Activated CD4-positive, alpha-beta T cell treated with anti-CD3 and anti-CD28 coated beads, Interleukin-10, Interleukin-2, amounts not matched to agents 100 ng/mL and 50 ng/mL, durations not matched to agents 16 hours and 8 hours (primary cell): ENCODE measurements around the gene ARL14EP.
A peak's percentile ranks its signal among the peaks of the same experiment; 100 is the strongest.

Experiments used
- DNase-seq: peaks from one replicate; pipeline ENCODE4 v3.0.0-alpha.2; 2020

Gene ARL14EP

DNA sequence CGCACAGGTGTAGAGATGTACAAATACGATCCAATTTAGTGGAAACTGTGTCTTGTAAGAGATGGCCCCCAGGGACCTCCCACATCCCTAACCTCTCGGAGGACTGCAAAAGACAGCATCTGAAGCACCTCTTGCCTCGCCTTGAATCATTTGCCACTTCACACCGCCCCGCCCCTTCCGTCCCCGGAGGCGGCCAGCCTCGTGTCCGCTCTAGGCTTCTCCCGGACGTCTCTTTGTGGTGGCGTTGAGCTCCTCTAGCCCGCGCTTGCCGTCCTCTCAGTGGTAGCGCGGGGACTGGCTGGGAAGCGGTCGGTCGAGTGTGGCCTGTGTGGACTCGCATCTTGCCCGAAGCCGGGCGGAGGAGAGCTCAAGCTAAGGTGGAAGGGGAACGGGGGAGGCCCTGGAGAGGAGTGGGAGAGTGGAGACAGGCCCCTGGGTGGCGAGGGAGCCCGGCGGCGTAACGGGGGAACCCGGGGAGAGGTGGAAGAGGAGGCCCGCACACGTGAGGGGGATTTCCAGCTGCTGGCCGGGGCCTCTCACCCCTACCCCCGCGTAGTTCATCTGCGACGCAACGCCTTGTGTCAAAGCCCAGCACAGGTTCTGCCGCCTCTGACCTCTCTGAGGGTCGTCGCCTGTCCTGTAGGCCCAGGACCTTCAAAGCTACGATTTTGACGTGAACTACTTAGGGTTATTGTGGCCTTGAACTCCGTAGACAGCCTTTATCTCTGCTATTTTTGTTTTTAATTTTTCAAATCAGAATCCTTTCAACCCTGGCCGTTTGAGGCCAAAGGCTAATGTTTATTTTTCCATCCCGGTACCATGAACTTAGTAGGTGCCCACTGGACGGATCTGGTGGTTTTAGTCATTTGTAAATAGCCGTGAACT lies at the start of gene ARL14EP:
Gene ARL14EP, plus strand, starts transcription at position 279 of the 885 bp plus-strand sequence. CDS start 7,845 bp downstream, outside the sequence.
- DNase-seq = peak; percentile 95

- DNase-seq = no peak
Observed at GRCh38 chr11:30277176-30277575, 45.7 kb upstream of the ARL14EP start.

DNA sequence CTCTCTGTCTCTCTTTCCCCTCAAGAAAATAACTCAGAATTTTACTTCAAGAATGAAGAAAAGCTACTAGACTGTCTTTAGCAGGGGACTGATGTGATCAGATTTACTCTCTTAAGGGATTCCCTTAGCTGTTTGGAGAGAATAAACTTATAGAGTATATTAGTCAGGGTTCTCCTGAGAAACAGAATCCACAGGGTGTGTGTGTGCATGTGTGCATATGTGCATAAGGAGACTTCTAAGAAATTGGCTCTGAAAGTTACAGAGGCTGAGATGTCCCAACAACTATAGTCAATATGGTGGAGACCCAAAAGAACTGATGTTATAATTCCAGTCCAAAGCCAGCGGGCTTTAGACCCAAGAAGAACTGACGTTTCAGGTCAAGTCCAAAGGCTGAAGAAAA lies 43.1 kb upstream of the ARL14EP start:
- no peak for DNase-seq

GRCh38 chr11:30281476-30282288 lies 41.2 kb upstream of the ARL14EP start:
- no peak for DNase-seq

- peak; percentile 51 for DNase-seq
Observed at GRCh38 chr11:30282289-30282631, 40.6 kb upstream of the ARL14EP start.

- DNase-seq = no peak
Observed at GRCh38 chr11:30284836-30285235, 38.1 kb upstream of the ARL14EP start.

DNA sequence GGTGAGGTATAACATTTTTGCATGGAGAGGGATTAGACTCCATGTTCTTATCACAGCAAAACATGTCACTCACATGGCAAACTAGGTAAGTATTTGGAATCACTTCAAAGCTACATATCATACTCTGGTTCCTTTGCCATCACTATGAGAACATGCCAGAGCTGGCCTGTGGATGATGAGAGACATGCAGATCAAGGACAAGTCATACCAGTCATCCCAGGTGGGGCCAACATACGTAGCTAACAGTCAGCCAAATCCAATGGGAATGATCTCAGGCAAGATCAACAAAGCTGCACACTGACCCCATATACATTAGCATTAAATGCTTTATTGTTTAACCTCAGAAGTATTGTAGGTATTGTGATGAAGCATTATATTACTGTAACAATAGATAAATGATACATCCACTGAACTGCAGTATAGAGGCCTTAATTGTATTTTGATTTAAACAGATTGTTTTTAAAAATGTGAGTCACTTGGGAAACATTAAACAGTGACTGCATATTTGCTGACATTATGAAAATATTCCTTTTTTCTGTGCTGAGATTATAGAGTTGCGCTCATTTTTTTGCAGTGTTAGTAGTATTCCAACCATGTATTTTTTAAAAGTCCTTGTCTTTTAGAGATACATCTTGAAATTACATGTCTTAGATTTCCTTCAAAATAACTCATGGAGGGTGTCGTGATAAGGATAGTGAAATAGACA lies 37.3 kb upstream of the ARL14EP start:
- DNase-seq = no peak

- no peak for DNase-seq
Observed at GRCh38 chr11:30291331-30291730, 31.6 kb upstream of the ARL14EP start.

DNA sequence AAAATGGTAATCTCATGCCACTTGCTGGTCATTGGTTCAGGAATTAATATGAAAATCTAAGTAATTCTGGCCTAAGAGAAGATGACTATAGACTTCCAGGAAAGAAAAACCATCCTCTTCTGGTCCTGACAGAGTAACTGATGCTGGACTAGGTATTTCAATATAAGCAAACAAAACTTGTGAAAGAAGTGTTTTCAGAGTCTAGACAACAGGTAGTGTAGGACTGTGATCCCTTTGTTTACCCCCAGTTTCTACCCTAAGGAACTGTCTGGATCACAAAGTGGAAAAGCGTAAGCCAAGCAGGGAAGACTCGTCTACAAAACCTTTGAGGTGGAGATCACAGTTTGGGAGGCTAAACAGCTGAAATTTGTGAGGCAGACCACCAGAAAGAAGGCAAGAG lies 30.4 kb upstream of the ARL14EP start:
- DNase-seq = no peak

DNA sequence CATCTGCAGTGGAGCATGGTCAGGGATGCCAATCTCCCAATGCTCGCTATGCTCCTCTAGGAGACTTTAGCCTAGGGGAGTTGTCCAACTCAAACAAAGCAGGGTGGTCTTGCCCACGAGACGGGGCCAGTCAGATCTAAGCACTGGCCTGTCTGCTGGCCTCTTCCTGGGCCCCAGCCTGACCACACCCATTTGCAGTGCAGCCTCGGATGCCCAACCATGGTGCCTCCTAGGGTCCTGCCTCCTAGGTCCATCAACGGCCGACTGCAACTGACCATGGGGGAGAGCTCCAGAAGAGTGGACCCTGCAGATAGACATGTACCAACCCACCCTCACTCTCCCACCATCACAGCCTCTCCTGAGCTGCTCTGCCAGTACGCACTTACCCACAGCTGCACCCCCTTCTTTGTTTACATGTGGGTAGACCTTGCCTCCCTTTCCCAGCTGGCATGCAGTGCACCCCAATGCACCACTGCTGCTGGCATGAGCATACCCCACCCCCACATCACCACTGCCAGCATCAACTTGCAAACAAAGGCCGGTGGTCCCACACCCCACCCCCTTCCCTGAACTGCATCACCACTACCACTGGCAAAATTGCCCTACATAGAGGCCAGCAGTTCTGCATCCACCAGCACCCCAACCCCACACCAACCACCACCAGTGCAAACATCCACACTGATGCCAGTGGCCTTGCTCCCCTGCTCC lies 27.6 kb upstream of the ARL14EP start:
- no peak for DNase-seq

GRCh38 chr11:30304620-30305019 lies 18.3 kb upstream of the ARL14EP start:
- DNase-seq = no peak

DNA sequence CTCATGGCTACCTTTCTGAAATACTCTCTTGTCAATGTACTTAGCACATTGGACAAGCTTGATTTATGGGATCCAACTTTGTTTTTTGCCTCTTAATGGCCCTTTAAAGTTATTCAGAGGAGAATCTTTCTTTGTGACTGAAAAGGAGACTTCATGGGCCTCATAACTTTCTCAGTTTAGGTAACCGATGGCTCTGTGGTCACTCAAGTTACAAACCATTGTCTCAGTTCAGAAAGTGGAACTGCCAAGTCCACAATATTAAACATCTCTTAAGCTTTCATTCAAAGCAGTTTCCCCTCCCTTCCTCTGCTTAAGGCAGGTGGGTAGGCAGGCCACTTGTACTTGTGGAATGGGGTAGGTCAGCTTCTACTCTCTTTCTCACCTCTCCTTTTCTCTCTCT lies 12.3 kb upstream of the ARL14EP start:
- DNase-seq = no peak

GRCh38 chr11:30311189-30311588 lies 11.7 kb upstream of the ARL14EP start:
- DNase-seq = no peak

- DNase-seq = no peak
Observed at GRCh38 chr11:30312243-30312642, 10.7 kb upstream of the ARL14EP start.

DNA sequence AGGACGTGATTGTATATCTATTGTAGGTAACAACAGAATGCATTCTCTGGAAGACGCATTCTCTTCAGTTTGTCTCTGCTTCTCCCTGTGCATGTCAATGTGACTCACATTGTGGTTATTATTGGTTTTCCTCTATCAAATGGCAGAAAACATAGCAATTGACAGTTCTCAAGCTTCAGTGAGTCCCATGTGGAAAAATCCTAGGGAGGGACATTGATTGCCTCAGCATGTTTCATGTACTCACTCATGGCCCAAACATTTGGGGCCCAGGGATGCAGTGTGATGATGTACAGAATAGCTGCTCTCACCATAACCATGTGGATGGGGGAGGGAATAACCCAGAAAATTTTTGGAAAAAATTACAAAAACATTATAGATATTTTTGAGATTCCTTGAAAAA lies 9.3 kb upstream of the ARL14EP start:
- no peak for DNase-seq

- DNase-seq = no peak
Observed at GRCh38 chr11:30314625-30315024, 8.3 kb upstream of the ARL14EP start.

DNA sequence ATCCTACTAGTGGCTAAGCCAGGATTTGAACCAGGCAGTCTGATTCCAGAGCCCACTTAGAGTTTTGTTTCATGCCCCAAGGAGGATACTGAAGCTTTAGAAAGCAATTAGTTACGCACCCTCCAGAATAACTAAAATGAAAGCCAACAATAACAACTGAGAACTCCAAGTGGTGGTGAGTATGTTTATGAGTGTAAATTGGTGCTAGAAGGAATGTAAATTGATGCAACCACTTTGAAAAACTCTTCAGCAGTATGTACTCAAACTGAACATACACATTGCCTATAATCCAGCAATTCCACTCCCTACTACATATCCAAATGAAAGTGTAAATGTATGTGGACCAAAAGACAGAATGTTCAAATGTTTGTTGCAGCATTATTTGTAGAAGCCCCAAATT lies 6.7 kb upstream of the ARL14EP start:
- DNase-seq = no peak

- DNase-seq = peak; percentile 5
Observed at GRCh38 chr11:30317030-30317429, 5.9 kb upstream of the ARL14EP start.

DNA sequence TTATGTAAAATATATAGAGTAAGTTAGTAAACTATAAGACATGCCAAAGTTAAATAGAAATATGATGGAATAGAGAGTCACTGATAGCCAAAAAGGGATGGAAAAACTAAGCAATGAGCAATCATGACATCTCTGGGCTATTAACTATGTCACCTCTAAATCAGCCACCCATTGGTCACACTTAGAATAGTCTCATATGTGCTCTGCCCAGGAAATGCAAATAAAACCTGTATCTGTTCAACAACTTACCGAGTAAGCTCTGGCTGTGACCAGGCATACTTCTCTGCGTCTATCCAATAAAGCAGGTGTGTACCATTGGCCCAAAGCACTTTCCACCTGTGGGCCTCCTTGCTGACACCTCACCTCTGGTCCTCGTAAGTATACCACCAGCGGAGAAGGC lies 1.6 kb upstream of the ARL14EP start:
- DNase-seq = no peak

- DNase-seq = no peak
Observed at GRCh38 chr11:30322191-30322590, 713 bp upstream of the ARL14EP start.

GRCh38 chr11:30326114-30326778 lies 3.3 kb downstream of the ARL14EP start:
- DNase-seq = peak; percentile 17

DNA sequence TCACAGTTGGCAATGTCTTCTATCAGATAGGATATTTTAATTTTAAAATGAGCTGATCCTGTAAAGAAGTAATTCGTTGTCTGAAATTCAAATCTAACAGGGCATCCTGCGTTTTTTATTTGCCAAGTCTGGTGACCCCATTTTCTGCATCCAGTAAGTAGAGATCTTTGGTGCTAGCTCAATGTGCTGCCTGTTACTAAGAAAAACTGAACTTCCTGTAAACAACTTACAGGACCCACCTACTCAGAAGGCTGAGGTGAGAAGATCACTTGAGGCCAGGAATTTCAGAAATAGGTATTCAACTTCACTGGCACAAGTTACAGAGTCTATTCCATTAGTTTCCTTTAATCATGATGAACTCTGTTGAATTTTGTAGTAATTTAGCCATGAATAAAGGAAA lies 4.0 kb downstream of the ARL14EP start:
- peak; percentile 16 for DNase-seq
